GM19025 (cell line): Measurements from ENCODE around the gene SKP1.
A peak's percentile ranks its signal among the peaks of the same experiment; 100 is the strongest.
"Not testable (repeated sequence)": the region's sequence is repeated elsewhere in the genome, so short reads cannot be mapped to it uniquely, and the experiment has no call there.

Experiments
- ATAC-seq: cut with Tn5 transposase; IDR thresholded peaks from one replicate; pipeline ENCODE4 v1.9.1; 2021; ENCODE audit warnings: mild to moderate bottlenecking, low read depth, moderate library complexity; ENCODE audit not compliant: unreplicated experiment

Gene SKP1

GRCh38 chr5:134176511-134177368, at the start of gene SKP1:
TSS of gene SKP1 (minus strand) at chr5:134176950. CDS start at chr5:134174022, 2,928 bp downstream.
- ATAC-seq, result peak; percentile 72

GRCh38 chr5:134225780-134226440, 49.2 kb upstream of the SKP1 start, which contains the start of gene PPP2CA:
TSS of gene PPP2CA (minus strand) at chr5:134226073. CDS start at chr5:134225861, 212 bp downstream.
- peak; percentile 78 for ATAC-seq

DNA sequence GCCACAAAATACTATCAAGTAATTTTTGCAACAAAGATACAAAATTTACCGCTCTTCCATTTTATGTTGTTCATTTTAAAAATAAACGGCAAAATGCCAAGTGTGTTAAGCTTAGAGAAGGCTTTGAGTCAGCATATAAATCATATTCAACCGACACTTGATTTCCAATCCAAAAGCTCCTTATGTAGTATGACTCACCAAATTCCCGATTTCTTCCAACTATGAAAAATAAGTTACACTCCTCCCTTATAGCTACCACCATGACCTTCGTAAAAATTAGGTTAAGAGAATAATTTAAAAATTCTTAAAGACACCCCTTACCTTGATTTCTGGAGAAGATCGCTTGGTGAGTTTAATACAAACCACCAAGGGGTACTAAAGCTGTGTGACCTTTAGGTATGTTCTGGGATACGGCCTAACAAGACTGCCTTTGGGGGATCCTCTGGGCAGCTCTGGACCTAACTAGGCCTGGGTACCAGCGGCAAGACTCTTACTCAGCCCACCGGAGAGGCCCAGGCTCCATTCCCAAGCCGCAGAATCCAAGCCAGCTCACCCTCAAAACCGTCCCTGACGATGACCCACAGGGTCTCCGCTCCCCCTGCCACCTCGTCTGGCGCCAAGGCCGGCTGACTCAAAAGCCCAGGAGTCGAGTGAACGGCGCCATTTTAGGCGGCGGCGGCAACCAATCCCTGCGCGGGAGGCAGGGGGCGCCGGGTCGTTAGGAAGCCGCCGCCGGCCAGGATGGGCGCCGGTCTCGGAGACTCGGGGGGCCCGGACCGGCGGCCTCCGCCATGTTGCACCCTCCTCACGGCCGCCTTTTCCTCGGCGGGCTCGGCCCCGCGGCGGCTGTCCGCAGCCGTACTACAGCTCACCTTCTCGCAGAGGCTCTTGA, 48.4 kb upstream of the SKP1 start:
- peak; percentile 23 for ATAC-seq

DNA sequence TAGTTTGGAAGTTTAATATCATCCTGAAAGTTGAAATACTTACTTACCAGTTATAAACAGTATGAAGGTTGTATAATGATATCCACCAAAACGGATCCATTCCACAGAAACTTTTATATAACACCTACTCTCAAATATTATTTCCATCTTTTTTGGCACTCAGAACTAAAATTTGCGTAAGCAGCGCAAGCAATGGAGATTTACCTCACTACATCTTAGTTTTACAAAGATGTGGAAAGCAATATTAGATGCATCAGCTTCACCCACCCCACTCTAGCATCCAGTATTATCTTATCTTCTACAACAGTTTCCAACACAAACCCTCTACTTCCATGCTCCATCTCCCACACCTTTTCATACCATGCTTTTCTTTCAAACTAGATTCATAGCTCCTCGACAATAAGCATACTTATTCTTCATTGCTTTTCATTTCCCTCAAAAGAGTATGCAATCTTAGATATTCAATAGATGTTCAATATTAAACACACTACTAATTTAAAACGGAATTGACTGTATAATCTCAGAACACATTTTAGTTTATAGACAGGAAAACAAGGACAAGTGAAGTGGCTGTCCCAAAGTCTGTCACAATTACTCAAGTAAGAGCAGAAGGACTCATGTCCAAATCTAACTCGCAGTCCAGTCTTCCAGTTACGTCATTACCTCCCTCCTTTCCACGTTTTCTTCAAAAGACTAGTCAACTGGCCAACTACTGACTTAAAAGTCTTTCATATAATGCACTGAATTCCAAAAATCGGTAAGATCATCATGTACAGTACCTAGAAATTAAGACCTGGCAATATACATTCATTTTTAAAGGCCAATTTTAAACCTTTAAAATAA, 46.9 kb upstream of the SKP1 start:
- no peak for ATAC-seq

DNA sequence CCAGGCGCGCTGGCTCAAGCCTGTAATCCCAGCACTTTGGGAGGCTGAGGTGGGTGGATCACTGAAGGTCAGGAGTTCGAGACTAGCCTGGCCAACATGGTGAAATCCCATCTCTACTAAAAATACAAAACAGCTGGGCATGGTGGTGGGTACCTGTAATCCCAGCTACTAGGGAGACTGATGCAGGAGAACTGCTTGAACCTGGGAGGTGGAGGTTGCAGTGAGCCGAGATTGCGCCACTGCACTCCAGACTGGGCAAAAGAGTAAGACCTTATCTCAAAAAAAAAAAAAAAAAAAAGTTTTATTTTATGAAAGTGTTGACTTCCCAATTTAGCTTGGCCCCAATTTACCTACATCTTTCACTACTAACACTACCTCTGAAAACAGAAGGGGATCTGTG, 44.9 kb upstream of the SKP1 start:
- not testable (repeated sequence) for ATAC-seq

GRCh38 chr5:134215757-134216156, 39.0 kb upstream of the SKP1 start:
- ATAC-seq, result no peak

- not testable (repeated sequence) for ATAC-seq
Measured at GRCh38 chr5:134211263-134212031, 34.7 kb upstream of the SKP1 start.

DNA sequence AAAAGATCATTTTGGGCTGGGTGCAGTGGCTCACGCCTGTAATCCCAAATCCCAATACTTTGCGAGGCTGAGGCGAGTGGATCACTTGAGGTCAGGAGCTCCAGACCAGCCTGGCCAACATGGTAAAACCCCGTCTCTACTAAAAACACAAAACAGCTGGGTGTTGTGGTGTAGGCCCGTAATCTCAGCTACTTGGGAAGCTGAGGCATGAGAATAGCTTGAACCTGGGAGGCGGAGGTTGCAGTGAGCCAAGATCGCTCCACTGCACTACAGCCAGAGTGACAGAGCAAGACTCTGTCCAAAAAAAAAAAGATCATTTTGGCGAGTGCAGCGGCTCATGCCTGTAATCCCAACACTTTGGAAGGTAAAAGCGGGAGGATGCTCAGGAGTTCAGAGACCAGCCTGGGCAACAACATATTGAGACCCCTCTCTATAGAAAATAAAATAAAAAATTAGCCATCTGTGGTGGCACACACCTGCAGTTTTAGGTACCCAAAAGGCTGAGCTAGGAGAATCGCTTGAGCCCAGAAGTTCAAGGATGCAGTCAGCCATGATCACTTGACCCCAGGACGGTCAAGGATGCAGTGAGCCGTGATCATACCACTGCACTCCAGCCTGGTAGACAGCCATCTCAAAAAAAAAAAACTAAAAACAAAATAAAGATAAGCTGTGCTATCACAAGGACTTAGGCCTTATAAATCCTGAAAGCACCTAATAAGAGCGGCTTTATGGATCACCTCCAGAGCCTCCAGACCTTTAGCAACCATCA, 32.9 kb upstream of the SKP1 start:
- ATAC-seq, result no peak

- ATAC-seq, result no peak
Measured at GRCh38 chr5:134207696-134208095, 30.9 kb upstream of the SKP1 start.

- no peak for ATAC-seq
Measured at GRCh38 chr5:134206627-134207160, 29.9 kb upstream of the SKP1 start.

GRCh38 chr5:134204575-134204974, 27.8 kb upstream of the SKP1 start:
- no peak for ATAC-seq

DNA sequence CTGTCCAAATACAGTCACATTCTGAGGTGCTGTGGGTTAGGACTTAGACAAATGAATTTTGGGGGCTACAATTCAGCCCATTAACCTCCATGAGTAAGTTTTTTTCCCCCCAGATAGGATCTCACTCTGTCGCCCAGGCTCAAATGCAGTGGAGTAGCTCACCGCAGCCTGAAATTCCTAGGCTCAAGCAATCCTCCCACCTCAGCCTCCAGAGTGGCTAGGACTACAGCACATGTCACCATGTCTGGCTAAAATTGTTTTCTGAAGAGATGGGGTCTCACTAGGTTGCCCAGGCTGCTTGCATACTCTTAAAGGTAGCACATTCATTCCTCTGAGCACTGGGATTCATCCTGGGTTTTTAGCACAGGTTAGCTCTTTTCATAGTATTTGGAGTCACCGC, 26.9 kb upstream of the SKP1 start:
- ATAC-seq, result no peak

DNA sequence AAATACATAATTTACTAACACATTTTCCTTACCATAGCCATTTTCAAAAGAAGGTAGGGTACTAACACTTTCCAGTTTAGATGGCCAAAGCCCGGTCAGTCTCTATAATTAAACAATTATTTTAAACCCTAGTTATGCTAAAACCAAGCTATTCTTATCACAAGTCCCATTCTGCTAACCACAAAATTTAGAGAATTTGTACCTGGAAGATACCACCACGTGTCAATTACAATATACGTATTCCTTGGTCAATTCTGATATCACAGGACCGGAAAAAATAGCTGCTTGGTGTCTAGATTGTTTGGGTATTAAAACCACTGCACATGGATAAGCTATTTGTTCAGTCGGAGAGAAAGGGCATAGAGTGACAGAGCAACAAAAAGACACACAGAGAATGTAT, 18.9 kb upstream of the SKP1 start:
- ATAC-seq, result no peak

DNA sequence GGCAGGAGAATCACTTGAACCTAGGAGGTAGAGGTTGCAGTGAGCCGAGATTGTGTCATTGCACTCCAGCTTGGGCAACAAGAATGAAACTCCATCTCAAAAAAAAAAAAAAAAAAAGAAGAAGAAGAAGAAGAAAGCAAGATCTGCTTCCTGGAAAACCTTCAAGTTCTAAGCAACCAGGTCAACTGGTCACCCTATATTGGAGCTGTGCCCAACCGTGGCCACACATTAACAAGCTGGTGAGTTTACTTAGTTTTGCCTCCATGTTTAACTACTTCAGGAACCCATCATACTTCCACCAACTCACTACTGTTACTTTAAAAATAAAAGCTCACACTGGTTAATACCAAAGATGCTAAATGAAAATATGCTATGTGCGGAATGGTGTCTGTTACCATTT, 12.3 kb upstream of the SKP1 start:
- ATAC-seq, result no peak

GRCh38 chr5:134188092-134188491, 11.3 kb upstream of the SKP1 start:
- no peak for ATAC-seq

- ATAC-seq, result no peak
Measured at GRCh38 chr5:134184155-134185135, 7.7 kb upstream of the SKP1 start.

- ATAC-seq, result no peak
Measured at GRCh38 chr5:134183481-134183880, 6.7 kb upstream of the SKP1 start.
